OCI-LY3 (cell line): ENCODE data around the gene SETDB1.

ENCODE experiments used
- H2AFZ ChIP-seq: fragments of 200-600, 300-600 bp; shearing (Covaris generic); 2 replicates; pipeline ENCODE4 v1.6.0; 2014; ENCODE audit warnings: antibody characterized with exemption, low read depth, low read length
- H3K27ac ChIP-seq: fragments of 200-600, 300-600 bp; sonication (generic); 2 replicates; pipeline ENCODE4 v1.5.1; 2014; ENCODE audit warnings: mild to moderate bottlenecking, low read length, moderate library complexity, mixed read lengths
- H3K27me3 ChIP-seq: fragments of 200-600, 300-600 bp; sonication (generic); 2 replicates; pipeline ENCODE4 v1.6.1; 2014; ENCODE audit warnings: low read depth, low read length, mixed read lengths
- H3K36me3 ChIP-seq: fragments of 200-600, 300-600 bp; sonication (generic); replicated peaks from 2 replicates; pipeline ENCODE3; 2014; ENCODE audit warnings: low read depth, low read length, mixed read lengths
- H3K4me1 ChIP-seq: fragments of 300-600, 200-600 bp; sonication (generic); 2 replicates; pipeline ENCODE4 v1.6.1; 2014; ENCODE audit warnings: low read length, mixed read lengths
- H3K4me2 ChIP-seq: fragments of 200-600, 300-600 bp; sonication (generic); 2 replicates; pipeline ENCODE4 v1.6.1; 2014; ENCODE audit warnings: low read length, mixed read lengths
- H3K4me3 ChIP-seq: fragments of 300-600, 200-600 bp; sonication (generic); 2 replicates; pipeline ENCODE4 v1.5.1; 2014; ENCODE audit warnings: antibody characterized with exemption, mild to moderate bottlenecking, low read length, moderate library complexity
- H3K79me2 ChIP-seq: fragments of 300-600, 200-600 bp; shearing (Covaris generic); 2 replicates; pipeline ENCODE4 v1.6.1; 2014; ENCODE audit warnings: mild to moderate bottlenecking, low read length, mixed read lengths
- H3K9ac ChIP-seq: fragments of 300-600, 200-600 bp; shearing (Covaris generic); 2 replicates; pipeline ENCODE4 v1.6.0; 2014; ENCODE audit warnings: mild to moderate bottlenecking, low read length, moderate library complexity
- H3K9me3 ChIP-seq: fragments of 200-600, 300-600 bp; shearing (Covaris generic); 2 replicates; pipeline ENCODE4 v1.6.1; 2014; ENCODE audit warnings: low read length, mixed read lengths; ENCODE audit not compliant: insufficient read depth
- H4K20me1 ChIP-seq: fragments of 200-600, 300-600 bp; sonication (generic); 2 replicates; pipeline ENCODE4 v1.6.1; 2016; ENCODE audit warnings: low read length, mixed read lengths; ENCODE audit not compliant: insufficient read depth
- CTCF ChIP-seq: fragments of 200-600, 300-600 bp; sonication (generic); IDR thresholded peaks from 2 replicates; pipeline ENCODE4 v1.5.1; 2014; ENCODE audit warnings: antibody characterized with exemption, low read length, low read depth
- EZH2phosphoT487 ChIP-seq: fragments of 200-600 bp; shearing (Covaris generic); IDR thresholded peaks from 2 replicates; pipeline ENCODE4 v1.6.1; 2018; ENCODE audit warnings: antibody characterized with exemption, mixed run types, low read depth

SETDB1 gene

GRCh38 chr1:151003180-151003579, 77.0 kb downstream of the SETDB1 start:
- H3K4me3 ChIP-seq: no peak overlapping the region
- H3K27me3 ChIP-seq: no peaks in the 10 kb centered on the region
- H2AFZ ChIP-seq: no peak overlapping the region
- H3K4me2 ChIP-seq: no peak overlapping the region
- H3K36me3 ChIP-seq: no peaks in the 10 kb centered on the region
- H3K9me3 ChIP-seq: no peaks in the 10 kb centered on the region
- no peaks in the 10 kb centered on the region for H4K20me1 ChIP-seq
- no peak for TF ChIP-seq CTCF
- no peak for TF ChIP-seq EZH2phosphoT487
- H3K27ac ChIP-seq: no peak overlapping the region
- H3K9ac ChIP-seq: no peak overlapping the region
- H3K79me2 ChIP-seq: no peaks in the 10 kb centered on the region
- peaks cover 22% of the 10 kb centered on the region for H3K4me1 ChIP-seq

DNA sequence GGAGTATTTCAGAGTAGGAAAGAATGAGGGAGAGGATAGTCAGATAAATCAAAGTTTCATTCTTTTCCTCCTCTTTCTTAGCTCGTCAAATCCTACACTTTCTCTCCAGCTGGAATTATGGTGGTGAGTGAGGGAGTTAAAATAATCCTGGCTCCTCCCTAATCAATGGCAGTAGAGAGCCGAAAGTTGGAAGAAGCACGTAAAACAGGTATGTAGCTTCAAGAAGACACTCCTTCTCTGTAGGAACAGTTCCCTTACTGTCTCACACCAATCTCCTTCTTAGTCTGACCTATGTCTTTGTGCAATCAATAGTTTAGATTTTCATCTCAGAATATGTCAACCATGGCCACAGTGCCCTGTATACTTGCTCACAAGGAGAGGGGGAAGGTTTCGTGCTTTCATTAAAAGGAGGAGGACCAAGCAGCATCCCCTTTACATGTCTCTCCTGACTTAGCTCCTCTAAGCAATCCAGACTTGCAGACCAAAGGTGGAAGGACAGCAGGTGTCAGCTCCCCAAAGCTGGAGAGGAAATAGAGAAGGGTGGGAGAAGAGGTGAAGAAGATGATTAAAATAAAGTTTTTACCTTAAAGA, 79.7 kb downstream of the SETDB1 start:
- no peak overlapping the region for H3K27ac ChIP-seq
- peak overlapping the region; percentile 86 for H3K4me2 ChIP-seq
- H3K9me3 ChIP-seq: no peaks in the 10 kb centered on the region
- peaks cover 30% of the 10 kb centered on the region for H3K4me1 ChIP-seq
- no peaks in the 10 kb centered on the region for H3K36me3 ChIP-seq
- peak overlapping the region; percentile 88 for H2AFZ ChIP-seq
- H3K79me2 ChIP-seq: peaks cover 14% of the 10 kb centered on the region; the same call in 1 of the 2 replicates
- peak overlapping the region; percentile 73 for H3K4me3 ChIP-seq
- H4K20me1 ChIP-seq: no peaks in the 10 kb centered on the region
- peak overlapping the region; percentile 56 for H3K9ac ChIP-seq
- TF ChIP-seq CTCF (no peak), EZH2phosphoT487 (no peak)
- H3K27me3 ChIP-seq: no peaks in the 10 kb centered on the region

DNA sequence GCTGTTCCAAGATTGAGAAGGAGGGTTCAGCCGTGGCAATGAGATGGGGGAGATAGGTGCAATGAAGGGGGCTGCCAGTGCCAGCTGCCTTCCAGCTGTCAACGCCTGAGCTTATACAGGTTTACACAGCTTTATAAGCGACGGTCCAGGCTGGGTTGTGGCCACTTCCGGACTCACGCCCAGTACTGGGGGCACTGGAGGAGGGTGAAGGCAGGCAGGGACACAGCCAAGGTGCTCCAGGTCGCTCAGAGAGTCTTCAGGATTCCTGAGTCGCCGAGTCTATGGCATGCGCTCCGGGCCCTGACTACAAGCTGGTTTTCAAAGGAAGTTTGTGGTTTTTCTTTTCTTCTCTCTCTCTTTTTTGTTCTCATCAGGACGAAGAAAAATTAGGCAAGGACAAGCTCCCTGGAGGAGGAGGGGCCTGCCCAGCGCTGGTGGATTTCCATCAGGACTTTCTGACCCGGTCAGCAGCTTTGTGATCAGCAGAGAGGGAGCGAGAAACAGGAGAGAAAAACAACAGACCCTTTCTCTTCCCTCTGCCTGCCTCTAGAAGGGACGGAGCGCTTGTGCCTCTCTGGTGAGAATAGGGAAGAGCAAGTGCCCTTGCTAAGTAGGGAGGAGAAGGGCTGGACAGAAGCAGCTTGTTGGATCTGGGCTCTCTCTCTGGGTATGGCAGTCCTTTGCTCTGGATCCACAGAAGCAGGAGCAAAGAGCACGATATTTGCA, 80.3 kb downstream of the SETDB1 start, which contains the start of gene MINDY1:
MINDY1 (minus strand) TSS at position 576 of the 726 bp plus-strand sequence. CDS start 4,285 bp downstream, outside the sequence.
- H3K27ac ChIP-seq: no peak within 1 kb of the TSS
- no peak for TF ChIP-seq EZH2phosphoT487
- peak; percentile 28; the same call in 1 of the 2 replicates for TF ChIP-seq CTCF
- peaks cover 14% of the 10 kb centered on the region; the same call in 1 of the 2 replicates for H3K79me2 ChIP-seq
- H3K9ac ChIP-seq: peak within 1 kb of the TSS; percentile 56
- H4K20me1 ChIP-seq: no peaks in the 10 kb centered on the region
- peak within 1 kb of the TSS; percentile 90 for H3K4me3 ChIP-seq
- H3K4me2 ChIP-seq: peak within 1 kb of the TSS; percentile 86
- H3K36me3 ChIP-seq: no peaks in the 10 kb centered on the region
- H3K9me3 ChIP-seq: no peaks in the 10 kb centered on the region
- peaks cover 33% of the 10 kb centered on the region for H3K4me1 ChIP-seq
- peak within 1 kb of the TSS; percentile 88 for H2AFZ ChIP-seq
- H3K27me3 ChIP-seq: no peaks in the 10 kb centered on the region

GRCh38 chr1:151007853-151008243, 81.7 kb downstream of the SETDB1 start:
- Histone ChIP-seq H3K79me2 (peaks cover 14% of the 10 kb centered on the region; the same call in 1 of the 2 replicates), H3K9me3 (no peaks in the 10 kb centered on the region), H4K20me1 (no peaks in the 10 kb centered on the region), H3K27me3 (no peaks in the 10 kb centered on the region), H3K4me1 (peaks cover 33% of the 10 kb centered on the region), H3K27ac (no peak overlapping the region), H3K4me3 (peak overlapping the region; percentile 90), H3K9ac (peak overlapping the region; percentile 46), H3K4me2 (peak overlapping the region; percentile 70), H2AFZ (peak overlapping the region; percentile 63; the same call in 1 of the 2 replicates), H3K36me3 (no peaks in the 10 kb centered on the region)
- no peak for TF ChIP-seq CTCF
- no peak for TF ChIP-seq EZH2phosphoT487
